K562 (cell line): Measurements from ENCODE around the gene VWA3A. TPM values are rescaled to one million over a fixed set of nuclear protein-coding genes. Genes with fewer than 3 reads are reported as not detected.
A peak's percentile ranks its signal among the peaks of the same experiment; 100 is the strongest.

Source experiments
- ATAC-seq: fragments of 200-7000 bp; cut with Tn5 transposase; 3 replicates; pipeline ENCODE4 v1.9.1; 2020; ENCODE audit warnings: moderate library complexity
- BruUV-seq: library from RNA; stranded (reverse); fragments of 400-500 nt; replicated peaks from 2 replicates; lab custom pipeline; 2021; lab: Mats Ljungman, UMichigan
- CTCF ChIA-PET: fragments of 300-600 bp; formaldehyde crosslinking; extraction: SDS; loops from one replicate; lab custom pipeline; 2021; ENCODE audit warnings: low intra/inter-chr PET ratio; lab: Yijun Ruan, JAX
- POLR2A ChIA-PET: fragments of 300-600, 350-650 bp; sonication (Branson Sonifier 250); formaldehyde crosslinking; extraction: SDS; loops from one replicate; lab custom pipeline; 2021; ENCODE audit warnings: antibody characterized with exemption, inconsistent platforms; lab: Yijun Ruan, JAX
- DNase-seq, 4 experiments: peaks; one replicate each; pipeline versions ENCODE4 v3.0.0 to v3.0.0-alpha.2; 2011 to 2018; ENCODE audit warnings: low spot score in 3 of 4, mixed read lengths in 3 of 4; ENCODE audit errors: extremely low read depth in 1 of 4
- FAIRE-seq: peaks from 2 replicates; lab custom pipeline; 2011; peaks lifted over from hg19 to GRCh38; lab: Jason Lieb, UNC
- H2AFZ ChIP-seq: 2 replicates; pipeline ENCODE4 v1.6.0; 2011; ENCODE audit warnings: low read depth, low read length, control low read depth, inconsistent platforms
- H3K27ac ChIP-seq: fragments of 200-600 bp; 3 replicates; pipeline ENCODE4 v1.8.0; 2011; ENCODE audit warnings: low read depth, mild to moderate bottlenecking, control low read depth, inconsistent platforms, low read length, moderate library complexity, mixed read lengths; ENCODE audit errors: extremely low read depth
- H3K27me3 ChIP-seq, 2 experiments: fragments of 300-600 bp in 1 of 2; 2 replicates in 1 of 2; 3 replicates in 1 of 2; pipeline versions ENCODE4 v1.6.0 to v1.8.0; 2011; ENCODE audit warnings: inconsistent platforms in 2 of 2, low read length in 2 of 2, mild to moderate bottlenecking in 1 of 2, mixed read lengths in 1 of 2, moderate library complexity in 1 of 2; ENCODE audit not compliant: control insufficient read depth in 2 of 2, insufficient read depth in 2 of 2
- H3K36me3 ChIP-seq: fragments of 300-600 bp; 3 replicates; pipeline ENCODE4 v1.8.0; 2011; ENCODE audit warnings: mild to moderate bottlenecking, low read length, inconsistent platforms; ENCODE audit not compliant: control insufficient read depth, insufficient read depth
- H3K4me1 ChIP-seq, 2 experiments: fragments of 200-600 bp in 1 of 2; replicated peaks in 1 of 2; 2 replicates in 1 of 2; 3 replicates in 1 of 2; pipeline versions ENCODE4 v1.5.1 to v1.8.0; 2011; ENCODE audit warnings: inconsistent platforms in 2 of 2, low read length in 2 of 2, mild to moderate bottlenecking in 1 of 2, mixed read lengths in 1 of 2, moderate library complexity in 1 of 2; ENCODE audit not compliant: control insufficient read depth in 2 of 2, insufficient read depth in 2 of 2
- H3K4me2 ChIP-seq: 2 replicates; pipeline ENCODE4 v1.6.1; 2011; ENCODE audit warnings: low read length, control low read depth, inconsistent platforms, mixed read lengths; ENCODE audit not compliant: insufficient read depth
- H3K4me3 ChIP-seq: fragments of 200-600 bp; sonication (generic), shearing (Covaris generic); 2 replicates; pipeline ENCODE4 v1.5.1; 2016; ENCODE audit warnings: control low read depth, inconsistent platforms
- H3K79me2 ChIP-seq: fragments of 200-600 bp; 3 replicates; pipeline ENCODE4 v1.8.0; 2011; ENCODE audit warnings: low read length, inconsistent platforms; ENCODE audit not compliant: control insufficient read depth, insufficient read depth
- H3K9ac ChIP-seq, 2 experiments: 2 replicates each; pipeline versions ENCODE4 v1.6.0 to v1.6.1; 2011; ENCODE audit warnings: low read depth in 2 of 2, low read length in 2 of 2, control low read depth in 1 of 2, inconsistent platforms in 1 of 2, mild to moderate bottlenecking in 1 of 2, mixed read lengths in 1 of 2; ENCODE audit not compliant: insufficient read depth in 1 of 2
- H3K9me1 ChIP-seq: one replicate; pipeline ENCODE4 v1.6.0; 2011; ENCODE audit warnings: inconsistent platforms, mild to moderate bottlenecking, low read length, moderate library complexity; ENCODE audit not compliant: control insufficient read depth, insufficient read depth
- H3K9me3 ChIP-seq: replicated peaks from 2 replicates; pipeline ENCODE4 v1.5.1; 2011; ENCODE audit warnings: low read depth, low read length, inconsistent platforms; ENCODE audit not compliant: control insufficient read depth, insufficient read depth
- H4K20me1 ChIP-seq: replicated peaks from 2 replicates; pipeline ENCODE4 v1.6.1; 2011; ENCODE audit warnings: low read length, inconsistent platforms, mixed read lengths; ENCODE audit not compliant: control insufficient read depth, insufficient read depth
- EP300 ChIP-seq: IDR thresholded peaks from 2 replicates; pipeline ENCODE4 v1.6.1; 2012; ENCODE audit warnings: low read length, improper control_type of control experiment
- FOXK1 ChIP-seq: sonication (generic); formaldehyde crosslinking; IDR thresholded peaks from 2 replicates; pipeline ENCODE4 v1.8.0; 2022; ENCODE audit warnings: missing genetic modification reagents, mild to moderate bottlenecking, borderline replicate concordance
- KDM4B ChIP-seq, 2 experiments: fragments of 450-650 bp in 1 of 2; sonication (generic) in 1 of 2; IDR thresholded peaks; 2 replicates each; pipeline ENCODE4 v1.6.1; 2016 to 2017; ENCODE audit warnings: borderline replicate concordance in 2 of 2, antibody characterized with exemption in 1 of 2, low read depth in 1 of 2, mild to moderate bottlenecking in 1 of 2
- PYGO2 ChIP-seq: fragments of 450-650 bp; IDR thresholded peaks from 2 replicates; pipeline ENCODE4 v1.6.1; 2016; ENCODE audit warnings: mild to moderate bottlenecking, missing genetic modification characterization, moderate library complexity, missing compliant biosample characterization
- RAD21 ChIP-seq, 2 experiments: fragments of 250-450 bp in 1 of 2; fragments of 450-650 bp in 1 of 2; sonication (Bioruptor Pico) in 1 of 2; formaldehyde crosslinking in 1 of 2; IDR thresholded peaks in 1 of 2; conservative IDR thresholded peaks in 1 of 2; 2 replicates each; pipeline versions ENCODE4 v1.4.0 to v1.8.0; 2020 to 2022; ENCODE audit warnings: mild to moderate bottlenecking in 2 of 2, moderate library complexity in 1 of 2
- SMC3 ChIP-seq: conservative IDR thresholded peaks from 2 replicates; pipeline ENCODE4 v1.6.1; 2011; ENCODE audit warnings: low read depth, low read length, improper control_type of control experiment; ENCODE audit not compliant: insufficient read depth
- ZBTB7A ChIP-seq: IDR thresholded peaks from 2 replicates; pipeline ENCODE4 v1.6.1; 2011; ENCODE audit warnings: low read depth, mild to moderate bottlenecking, low read length, moderate library complexity, borderline replicate concordance; ENCODE audit not compliant: control insufficient read depth
- ZNF212 ChIP-seq: fragments of 450-650 bp; formaldehyde crosslinking; IDR thresholded peaks from 2 replicates; pipeline ENCODE4 v1.4.0; 2020; ENCODE audit warnings: mild to moderate bottlenecking
- WGBS: fragments of 100-300 bp; shearing (Covaris generic); methylation state at CpG from one replicate; pipeline ENCODE4 v1.1.6; 2016; ENCODE audit warnings: low coverage, mixed read lengths; ENCODE audit not compliant: insufficient coverage; ENCODE audit errors: missing lambda C conversion rate; 5-methylcytosine and 5-hydroxymethylcytosine counted together
- in situ Hi-C: fragments of 300-500 bp; cut with MboI; formaldehyde crosslinking; loops from 4 replicates; pipeline ENCODE4 v1.15.0; 2018; ENCODE audit warnings: inconsistent platforms, mixed read lengths
- intact Hi-C: fragments of 100-400 bp; cut with micrococcal nuclease; formaldehyde crosslinking; loops from 2 replicates; pipeline ENCODE4 v1.14.2; 2022
- polyA plus RNA-seq, 8 experiments: library from polyadenylated mRNA; depleted of rRNA in 4 of 8; stranded (reverse) in 5 of 8; unstranded in 3 of 8; fragments of >200 nt; fragmentation: Nextera tagmentation in 2 of 8; fragmentation: Illumina TruSeq in 1 of 8; extraction: Ambion mirVana in 2 of 8; extraction: Trizol in 1 of 8; gene quantifications; 2 replicates each; pipeline versions ENCODE4 v1.2.1 to v1.2.3, GENCODE V29; 2011 to 2014; ENCODE audit warnings: inconsistent platforms in 1 of 8, missing spikeins in 1 of 8
- total RNA-seq, 7 experiments: library from RNA; depleted of rRNA in 6 of 7; stranded (reverse); fragments of >200 nt in 6 of 7; fragmentation: Illumina TruSeq in 2 of 7; extraction: Trizol in 2 of 7; gene quantifications; 2 replicates each; pipeline versions ENCODE4 v1.2.1 to v1.2.3, GENCODE V29; 2011 to 2021; ENCODE audit warnings: low replicate concordance in 1 of 7
- TF ChIP-seq, protein P1 (sequence below): IDR thresholded peaks from 2 replicates; pipeline ENCODE4 v1.6.1; 2011; ENCODE audit warnings: borderline replicate concordance, low read depth, mild to moderate bottlenecking, moderate library complexity, low read length; ENCODE audit not compliant: insufficient read depth, poor library complexity, severe bottlenecking
- TF ChIP-seq, protein P2 (sequence below): sonication (generic); formaldehyde crosslinking; IDR thresholded peaks from 2 replicates; pipeline ENCODE4 v1.8.0; 2022; ENCODE audit warnings: missing genetic modification reagents, mild to moderate bottlenecking, moderate library complexity, borderline replicate concordance
- TF ChIP-seq, protein P3 (sequence below): fragments of 450-650 bp; IDR thresholded peaks from 2 replicates; pipeline ENCODE4 v1.6.1; 2018; ENCODE audit not compliant: partially characterized antibody

VWA3A gene
- total and polyA plus RNA-seq, 9 of the 15 experiments (the other 6 are each of a cell fraction or from before 2014, with no cell fraction given) = not detected

DNA sequence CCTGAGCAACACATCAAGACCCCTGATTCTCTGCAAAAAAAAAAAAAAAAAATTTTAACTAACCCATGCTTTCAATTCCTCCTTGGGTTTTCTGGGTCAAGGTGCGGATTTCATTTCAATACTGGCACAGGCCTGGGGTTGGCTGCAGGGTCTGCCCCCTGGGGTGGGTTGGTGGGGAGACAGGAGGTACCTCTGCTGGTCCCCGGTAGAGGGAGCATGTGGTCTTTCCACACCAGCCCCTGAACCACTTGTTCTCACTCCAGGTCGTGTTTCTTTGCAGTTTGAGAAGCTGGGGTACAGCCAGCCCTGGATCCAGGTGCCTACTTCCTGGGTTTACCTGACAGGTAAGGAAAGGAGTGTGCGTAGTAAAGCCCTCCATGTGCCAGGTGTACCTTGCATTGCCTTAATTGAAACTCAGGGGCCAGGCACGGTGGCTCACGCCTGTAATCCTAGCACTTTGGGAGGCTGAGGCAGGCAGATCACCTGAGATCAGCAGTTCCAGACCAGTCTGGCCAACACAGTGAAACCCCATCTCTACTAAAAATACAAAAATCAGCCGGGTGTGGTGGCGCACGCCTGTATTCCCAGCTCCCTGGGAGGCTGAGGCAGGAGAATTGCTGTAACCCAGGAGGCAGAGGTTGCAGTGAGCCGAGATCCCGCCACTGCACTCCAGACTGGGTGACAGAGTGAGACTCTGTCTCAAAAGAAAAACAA is 91.7 kb downstream of the VWA3A start:
- FAIRE-seq = peak; percentile 56
- TF ChIP-seq ZNF212 (CRISPR knock-in tag) = no peak
- TF ChIP-seq, protein P1, sequence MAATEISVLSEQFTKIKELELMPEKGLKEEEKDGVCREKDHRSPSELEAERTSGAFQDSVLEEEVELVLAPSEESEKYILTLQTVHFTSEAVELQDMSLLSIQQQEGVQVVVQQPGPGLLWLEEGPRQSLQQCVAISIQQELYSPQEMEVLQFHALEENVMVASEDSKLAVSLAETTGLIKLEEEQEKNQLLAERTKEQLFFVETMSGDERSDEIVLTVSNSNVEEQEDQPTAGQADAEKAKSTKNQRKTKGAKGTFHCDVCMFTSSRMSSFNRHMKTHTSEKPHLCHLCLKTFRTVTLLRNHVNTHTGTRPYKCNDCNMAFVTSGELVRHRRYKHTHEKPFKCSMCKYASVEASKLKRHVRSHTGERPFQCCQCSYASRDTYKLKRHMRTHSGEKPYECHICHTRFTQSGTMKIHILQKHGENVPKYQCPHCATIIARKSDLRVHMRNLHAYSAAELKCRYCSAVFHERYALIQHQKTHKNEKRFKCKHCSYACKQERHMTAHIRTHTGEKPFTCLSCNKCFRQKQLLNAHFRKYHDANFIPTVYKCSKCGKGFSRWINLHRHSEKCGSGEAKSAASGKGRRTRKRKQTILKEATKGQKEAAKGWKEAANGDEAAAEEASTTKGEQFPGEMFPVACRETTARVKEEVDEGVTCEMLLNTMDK = peak; percentile 74
- TF ChIP-seq KDM4B (IDR thresholded peaks at IDR 0.05; ENCODE audit: borderline replicate concordance in 2 of 2, low read depth in 1 of 2) = no peak
- no peak for TF ChIP-seq PYGO2 (tag)
- no peak for TF ChIP-seq FOXK1 (CRISPR knock-in tag)
- TF ChIP-seq SMC3 = 0 out of 2 replicates have a peak, but pooled peaks have one; percentile 11
- peak in 1 of 2 experiments; percentile 37; a peak in 2 of 4 replicates for TF ChIP-seq RAD21 (CRISPR knock-in tag; conservative IDR thresholded peaks at IDR 0.05 in 1 of 2, IDR thresholded peaks at IDR 0.05 in 1 of 2)
- TF ChIP-seq EP300 = no peak
- TF ChIP-seq, protein P2, sequence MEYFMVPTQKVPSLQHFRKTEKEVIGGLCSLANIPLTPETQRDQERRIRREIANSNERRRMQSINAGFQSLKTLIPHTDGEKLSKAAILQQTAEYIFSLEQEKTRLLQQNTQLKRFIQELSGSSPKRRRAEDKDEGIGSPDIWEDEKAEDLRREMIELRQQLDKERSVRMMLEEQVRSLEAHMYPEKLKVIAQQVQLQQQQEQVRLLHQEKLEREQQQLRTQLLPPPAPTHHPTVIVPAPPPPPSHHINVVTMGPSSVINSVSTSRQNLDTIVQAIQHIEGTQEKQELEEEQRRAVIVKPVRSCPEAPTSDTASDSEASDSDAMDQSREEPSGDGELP = no peak
- TF ChIP-seq, protein P3, sequence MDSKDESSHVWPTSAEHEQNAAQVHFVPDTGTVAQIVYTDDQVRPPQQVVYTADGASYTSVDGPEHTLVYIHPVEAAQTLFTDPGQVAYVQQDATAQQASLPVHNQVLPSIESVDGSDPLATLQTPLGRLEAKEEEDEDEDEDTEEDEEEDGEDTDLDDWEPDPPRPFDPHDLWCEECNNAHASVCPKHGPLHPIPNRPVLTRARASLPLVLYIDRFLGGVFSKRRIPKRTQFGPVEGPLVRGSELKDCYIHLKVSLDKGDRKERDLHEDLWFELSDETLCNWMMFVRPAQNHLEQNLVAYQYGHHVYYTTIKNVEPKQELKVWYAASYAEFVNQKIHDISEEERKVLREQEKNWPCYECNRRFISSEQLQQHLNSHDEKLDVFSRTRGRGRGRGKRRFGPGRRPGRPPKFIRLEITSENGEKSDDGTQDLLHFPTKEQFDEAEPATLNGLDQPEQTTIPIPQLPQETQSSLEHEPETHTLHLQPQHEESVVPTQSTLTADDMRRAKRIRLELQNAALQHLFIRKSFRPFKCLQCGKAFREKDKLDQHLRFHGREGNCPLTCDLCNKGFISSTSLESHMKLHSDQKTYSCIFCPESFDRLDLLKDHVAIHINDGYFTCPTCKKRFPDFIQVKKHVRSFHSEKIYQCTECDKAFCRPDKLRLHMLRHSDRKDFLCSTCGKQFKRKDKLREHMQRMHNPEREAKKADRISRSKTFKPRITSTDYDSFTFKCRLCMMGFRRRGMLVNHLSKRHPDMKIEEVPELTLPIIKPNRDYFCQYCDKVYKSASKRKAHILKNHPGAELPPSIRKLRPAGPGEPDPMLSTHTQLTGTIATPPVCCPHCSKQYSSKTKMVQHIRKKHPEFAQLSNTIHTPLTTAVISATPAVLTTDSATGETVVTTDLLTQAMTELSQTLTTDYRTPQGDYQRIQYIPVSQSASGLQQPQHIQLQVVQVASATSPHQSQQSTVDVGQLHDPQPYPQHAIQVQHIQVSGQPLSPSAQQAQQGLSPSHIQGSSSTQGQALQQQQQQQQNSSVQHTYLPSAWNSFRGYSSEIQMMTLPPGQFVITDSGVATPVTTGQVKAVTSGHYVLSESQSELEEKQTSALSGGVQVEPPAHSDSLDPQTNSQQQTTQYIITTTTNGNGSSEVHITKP = no peak
- TF ChIP-seq ZBTB7A = peak; percentile 81

More for the DNA sequence above, 91.7 kb downstream of the VWA3A start:
- Histone ChIP-seq H3K36me3 (no peaks in the 10 kb centered on the region), H3K27ac (no peak overlapping the region), H3K4me3 (no peak overlapping the region), H3K4me1 (peaks cover 0 to 3% of the 10 kb centered on the region in 2 experiments; a peak in 2 of 5 replicates), H3K9me1 (no peaks in the 10 kb centered on the region), H3K4me2 (no peak overlapping the region), H3K9ac (no peak overlapping the region), H4K20me1 (no peaks in the 10 kb centered on the region; the same call in 1 of the 2 replicates), H3K27me3 (peaks cover 31 to 55% of the 10 kb centered on the region in 2 experiments; a peak in 4 of 5 replicates), H3K79me2 (no peaks in the 10 kb centered on the region), H3K9me3 (no peaks in the 10 kb centered on the region), H2AFZ (no peak overlapping the region)
- ATAC-seq (peak; percentile 84), DNase-seq (peak; percentile 43 to 83 (median 74))
- ChIA-PET POLR2A (interaction anchor here (0.7 kb wide), 1 partner anchor 137 kb away, joined by 5 read pairs; no protein-coding TSS in a partner anchor), CTCF (no interaction called here)
- BruUV-seq = no TSS peak
- in situ Hi-C loops (loop anchor here (5.0 to 10.0 kb wide), 2 partner anchors 187 to 599 kb away; no protein-coding TSS in a partner anchor), intact Hi-C loops (no loop called here)
- WGBS = 8% methylated on average over 11 of the region's 11 CpGs
